SK-N-SH treated with all-trans-retinoic acid at 6 μM for 48 hours (cell line): ENCODE data around the gene AMOTL2.

Experiments
- ARNTL ChIP-seq: fragments of 450-650 bp; formaldehyde crosslinking; IDR thresholded peaks from 2 replicates; pipeline ENCODE4 v1.5.0; 2020; ENCODE audit warnings: low read depth, mild to moderate bottlenecking, moderate library complexity, borderline replicate concordance
- BACH2 ChIP-seq: fragments of 250-450 bp; sonication (Bioruptor Pico); IDR thresholded peaks from 2 replicates; pipeline ENCODE4 v1.9.0; 2021; ENCODE audit warnings: mild to moderate bottlenecking, borderline replicate concordance
- ESRRG ChIP-seq: fragments of 250-450 bp; sonication (Bioruptor Pico); IDR thresholded peaks from 2 replicates; pipeline ENCODE4 v1.6.1; 2021; ENCODE audit warnings: mild to moderate bottlenecking
- GLIS3 ChIP-seq: fragments of 250-450 bp; sonication (Bioruptor Pico); IDR thresholded peaks from 2 replicates; pipeline ENCODE4 v1.5.0; 2020; ENCODE audit warnings: mild to moderate bottlenecking, moderate library complexity
- PPARA ChIP-seq: fragments of 250-450 bp; sonication (Bioruptor Pico); IDR thresholded peaks from 2 replicates; pipeline ENCODE4 v1.5.0; 2020; ENCODE audit warnings: mild to moderate bottlenecking, borderline replicate concordance
- RARB ChIP-seq: fragments of 250-450 bp; sonication (Bioruptor Pico); IDR thresholded peaks from 2 replicates; pipeline ENCODE4 v1.8.0; 2021; ENCODE audit warnings: mild to moderate bottlenecking, moderate library complexity
- TOX ChIP-seq: fragments of 250-450 bp; sonication (Bioruptor Pico); IDR thresholded peaks from 2 replicates; pipeline ENCODE4 v1.8.0; 2021; ENCODE audit warnings: mild to moderate bottlenecking, moderate library complexity, borderline replicate concordance
- ZFP30 ChIP-seq: fragments of 450-650 bp; formaldehyde crosslinking; IDR thresholded peaks from 2 replicates; pipeline ENCODE4 v1.5.0; 2022; ENCODE audit warnings: mild to moderate bottlenecking, moderate library complexity
- TF ChIP-seq, protein P1 (sequence below): fragments of 250-450 bp; sonication (Bioruptor Pico); IDR thresholded peaks from 2 replicates; pipeline ENCODE4 v1.5.1; 2020; ENCODE audit warnings: low read depth, mild to moderate bottlenecking, moderate library complexity
- TF ChIP-seq, protein P2 (sequence below): fragments of 250-450 bp; sonication (Bioruptor Pico); IDR thresholded peaks from 2 replicates; pipeline ENCODE4 v1.5.1; 2021; ENCODE audit warnings: mild to moderate bottlenecking, moderate library complexity
- TF ChIP-seq, protein P3 (sequence below): fragments of 250-450 bp; sonication (Bioruptor Pico); IDR thresholded peaks from 2 replicates; pipeline ENCODE4 v1.8.0; 2021; ENCODE audit warnings: low read depth, mild to moderate bottlenecking, moderate library complexity, borderline replicate concordance

DNA sequence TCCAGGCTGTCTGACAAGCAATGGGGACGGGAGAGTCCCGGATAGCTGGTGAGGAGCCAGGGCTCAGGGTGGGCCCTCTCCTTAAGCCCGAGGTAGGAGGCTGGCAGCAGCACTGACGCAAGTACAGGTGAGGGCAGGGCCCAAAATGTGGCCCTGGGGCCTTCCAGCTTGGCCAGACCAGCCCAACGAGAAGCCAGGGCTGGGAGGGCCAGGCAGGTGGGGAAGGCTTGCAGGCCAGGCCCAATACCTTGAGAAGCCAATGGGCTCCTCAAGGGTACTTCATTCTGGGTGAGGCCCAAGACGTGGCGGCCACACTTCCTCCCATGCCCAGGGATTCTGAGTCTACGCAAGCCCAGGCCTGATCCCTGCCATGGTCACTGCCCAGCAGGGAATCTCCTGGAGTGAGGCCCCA is 37.2 kb downstream of the AMOTL2 start:
- TF ChIP-seq ESRRG (CRISPR knock-in tag), result no peak
- TF ChIP-seq, protein P1, sequence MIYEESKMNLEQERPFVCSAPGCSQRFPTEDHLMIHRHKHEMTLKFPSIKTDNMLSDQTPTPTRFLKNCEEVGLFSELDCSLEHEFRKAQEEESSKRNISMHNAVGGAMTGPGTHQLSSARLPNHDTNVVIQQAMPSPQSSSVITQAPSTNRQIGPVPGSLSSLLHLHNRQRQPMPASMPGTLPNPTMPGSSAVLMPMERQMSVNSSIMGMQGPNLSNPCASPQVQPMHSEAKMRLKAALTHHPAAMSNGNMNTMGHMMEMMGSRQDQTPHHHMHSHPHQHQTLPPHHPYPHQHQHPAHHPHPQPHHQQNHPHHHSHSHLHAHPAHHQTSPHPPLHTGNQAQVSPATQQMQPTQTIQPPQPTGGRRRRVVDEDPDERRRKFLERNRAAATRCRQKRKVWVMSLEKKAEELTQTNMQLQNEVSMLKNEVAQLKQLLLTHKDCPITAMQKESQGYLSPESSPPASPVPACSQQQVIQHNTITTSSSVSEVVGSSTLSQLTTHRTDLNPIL, result no peak
- TF ChIP-seq, protein P2, sequence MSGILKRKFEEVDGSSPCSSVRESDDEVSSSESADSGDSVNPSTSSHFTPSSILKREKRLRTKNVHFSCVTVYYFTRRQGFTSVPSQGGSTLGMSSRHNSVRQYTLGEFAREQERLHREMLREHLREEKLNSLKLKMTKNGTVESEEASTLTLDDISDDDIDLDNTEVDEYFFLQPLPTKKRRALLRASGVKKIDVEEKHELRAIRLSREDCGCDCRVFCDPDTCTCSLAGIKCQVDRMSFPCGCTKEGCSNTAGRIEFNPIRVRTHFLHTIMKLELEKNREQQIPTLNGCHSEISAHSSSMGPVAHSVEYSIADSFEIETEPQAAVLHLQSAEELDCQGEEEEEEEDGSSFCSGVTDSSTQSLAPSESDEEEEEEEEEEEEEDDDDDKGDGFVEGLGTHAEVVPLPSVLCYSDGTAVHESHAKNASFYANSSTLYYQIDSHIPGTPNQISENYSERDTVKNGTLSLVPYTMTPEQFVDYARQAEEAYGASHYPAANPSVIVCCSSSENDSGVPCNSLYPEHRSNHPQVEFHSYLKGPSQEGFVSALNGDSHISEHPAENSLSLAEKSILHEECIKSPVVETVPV (CRISPR knock-in tag), result no peak
- no peak for TF ChIP-seq RARB (CRISPR knock-in tag)
- TF ChIP-seq ARNTL (CRISPR knock-in tag), result no peak
- TF ChIP-seq GLIS3 (CRISPR knock-in tag), result no peak
- no peak for TF ChIP-seq PPARA (CRISPR knock-in tag)
- TF ChIP-seq TOX, result no peak
- TF ChIP-seq, protein P3, sequence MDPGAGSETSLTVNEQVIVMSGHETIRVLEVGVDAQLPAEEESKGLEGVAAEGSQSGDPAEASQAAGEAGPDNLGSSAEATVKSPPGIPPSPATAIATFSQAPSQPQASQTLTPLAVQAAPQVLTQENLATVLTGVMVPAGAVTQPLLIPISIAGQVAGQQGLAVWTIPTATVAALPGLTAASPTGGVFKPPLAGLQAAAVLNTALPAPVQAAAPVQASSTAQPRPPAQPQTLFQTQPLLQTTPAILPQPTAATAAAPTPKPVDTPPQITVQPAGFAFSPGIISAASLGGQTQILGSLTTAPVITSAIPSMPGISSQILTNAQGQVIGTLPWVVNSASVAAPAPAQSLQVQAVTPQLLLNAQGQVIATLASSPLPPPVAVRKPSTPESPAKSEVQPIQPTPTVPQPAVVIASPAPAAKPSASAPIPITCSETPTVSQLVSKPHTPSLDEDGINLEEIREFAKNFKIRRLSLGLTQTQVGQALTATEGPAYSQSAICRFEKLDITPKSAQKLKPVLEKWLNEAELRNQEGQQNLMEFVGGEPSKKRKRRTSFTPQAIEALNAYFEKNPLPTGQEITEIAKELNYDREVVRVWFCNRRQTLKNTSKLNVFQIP (CRISPR knock-in tag), result no peak
- no peak for TF ChIP-seq BACH2 (CRISPR knock-in tag)
- no peak for TF ChIP-seq ZFP30 (CRISPR knock-in tag)
